HG03066 (cell line): ENCODE data around the gene SELENOW.
"Not testable (repeated sequence)": the region's sequence is repeated elsewhere in the genome, so short reads cannot be mapped to it uniquely, and the experiment has no call there.

Experiments
- ATAC-seq: cut with Tn5 transposase; IDR thresholded peaks from one replicate; pipeline ENCODE4 v1.9.1; 2021; ENCODE audit warnings: low read depth; ENCODE audit not compliant: unreplicated experiment

SELENOW gene

DNA sequence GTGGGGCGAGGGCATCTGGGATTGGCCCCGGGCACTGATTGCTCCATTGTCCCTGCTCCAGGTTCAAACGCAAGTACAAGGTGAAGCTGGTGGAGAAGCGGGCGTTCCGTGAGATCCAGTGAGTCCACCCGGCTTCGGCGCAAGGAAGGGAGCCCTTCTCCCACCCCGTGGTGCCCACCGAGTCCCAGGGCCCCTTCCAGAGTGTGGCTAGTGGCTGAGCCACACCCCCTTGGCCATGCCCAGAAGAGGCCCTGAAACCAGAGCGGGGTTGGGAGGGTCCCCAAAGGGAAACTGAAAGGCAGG lies 21.9 kb upstream of the SELENOW start:
- no peak for ATAC-seq

- no peak for ATAC-seq
These were observed 21.4 kb upstream of the SELENOW start for GRCh38 chr19:47756953-47757608.

DNA sequence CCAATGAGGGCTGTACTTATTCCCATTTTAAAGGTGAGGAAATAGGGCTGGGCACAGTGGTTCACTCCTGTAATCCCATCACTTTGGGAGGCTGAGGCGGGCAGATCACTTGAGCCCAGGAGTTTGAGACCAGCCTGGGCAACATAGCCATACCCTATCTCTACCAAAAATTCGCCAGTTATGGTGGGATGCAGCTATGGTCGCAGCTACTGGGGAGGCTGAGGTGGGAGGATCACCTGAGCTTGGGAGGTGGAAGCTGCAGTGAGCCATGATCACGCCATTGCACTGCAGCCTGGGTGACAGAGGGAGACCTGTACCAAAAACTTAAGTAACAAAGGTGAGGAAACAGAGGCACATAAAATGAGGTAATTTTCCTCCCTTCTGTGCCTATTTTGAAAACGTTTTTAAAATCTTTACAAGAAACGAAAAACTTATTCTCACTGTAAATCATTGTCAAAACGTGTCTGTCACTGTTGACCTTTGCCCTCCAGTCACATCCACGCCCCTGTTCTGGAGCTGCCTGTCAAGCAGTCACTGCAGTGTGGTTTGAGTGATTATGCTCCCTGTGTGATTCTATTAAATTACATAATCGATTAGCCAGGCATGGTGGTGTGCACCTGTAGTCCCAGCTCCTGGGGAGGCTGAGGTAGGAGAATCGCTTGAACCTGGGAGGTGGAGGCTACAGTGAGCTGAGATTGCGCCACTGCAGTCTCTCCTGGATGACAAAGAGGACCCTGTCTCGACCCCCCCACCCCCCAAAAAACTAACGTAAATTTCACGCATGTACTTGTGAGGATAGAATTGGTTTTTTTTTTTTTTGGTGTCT lies 20.7 kb upstream of the SELENOW start:
- no peak for ATAC-seq

GRCh38 chr19:47758443-47758804 lies 20.1 kb upstream of the SELENOW start:
- ATAC-seq = no peak

- ATAC-seq = no peak
These were observed 17.9 kb upstream of the SELENOW start for GRCh38 chr19:47760632-47760999.

DNA sequence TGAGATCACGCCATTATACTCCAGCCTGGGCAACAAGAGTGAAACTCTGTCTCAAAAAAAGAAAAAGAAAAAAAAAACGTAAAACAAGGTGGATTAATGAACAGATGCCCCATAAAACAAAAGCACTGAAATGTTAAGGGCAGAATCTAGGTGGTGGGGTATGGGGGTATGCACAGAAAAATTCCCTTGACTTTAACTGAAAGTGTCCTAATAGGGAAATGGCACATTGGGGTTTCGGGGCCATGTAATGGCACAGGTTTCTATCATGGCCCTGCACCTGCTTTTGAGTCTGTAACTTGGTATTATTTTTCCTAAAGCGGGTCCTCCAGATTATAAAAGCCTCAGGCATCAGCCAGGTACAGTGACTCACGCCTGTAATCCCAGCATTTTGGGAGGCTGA lies 16.9 kb upstream of the SELENOW start:
- no peak for ATAC-seq

DNA sequence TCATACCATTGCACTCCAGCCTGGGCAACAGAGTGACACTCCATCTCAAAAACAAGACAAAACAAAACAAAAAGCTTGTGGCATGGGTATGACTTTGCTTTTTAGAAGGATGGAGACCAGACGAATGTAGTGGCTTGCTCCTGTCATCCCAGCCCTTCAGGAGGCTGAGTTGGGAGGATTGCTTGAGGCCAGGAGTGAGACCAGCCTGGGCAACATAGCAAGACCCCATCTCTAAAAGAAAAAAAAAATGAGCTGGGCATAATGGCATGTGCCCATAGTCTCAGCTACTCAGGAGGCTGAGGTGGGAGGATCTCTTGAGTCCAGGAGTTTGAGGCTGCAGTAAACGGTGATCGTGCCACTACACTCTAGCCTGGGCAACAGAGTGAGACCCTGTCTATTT lies 16.4 kb upstream of the SELENOW start:
- ATAC-seq = no peak

DNA sequence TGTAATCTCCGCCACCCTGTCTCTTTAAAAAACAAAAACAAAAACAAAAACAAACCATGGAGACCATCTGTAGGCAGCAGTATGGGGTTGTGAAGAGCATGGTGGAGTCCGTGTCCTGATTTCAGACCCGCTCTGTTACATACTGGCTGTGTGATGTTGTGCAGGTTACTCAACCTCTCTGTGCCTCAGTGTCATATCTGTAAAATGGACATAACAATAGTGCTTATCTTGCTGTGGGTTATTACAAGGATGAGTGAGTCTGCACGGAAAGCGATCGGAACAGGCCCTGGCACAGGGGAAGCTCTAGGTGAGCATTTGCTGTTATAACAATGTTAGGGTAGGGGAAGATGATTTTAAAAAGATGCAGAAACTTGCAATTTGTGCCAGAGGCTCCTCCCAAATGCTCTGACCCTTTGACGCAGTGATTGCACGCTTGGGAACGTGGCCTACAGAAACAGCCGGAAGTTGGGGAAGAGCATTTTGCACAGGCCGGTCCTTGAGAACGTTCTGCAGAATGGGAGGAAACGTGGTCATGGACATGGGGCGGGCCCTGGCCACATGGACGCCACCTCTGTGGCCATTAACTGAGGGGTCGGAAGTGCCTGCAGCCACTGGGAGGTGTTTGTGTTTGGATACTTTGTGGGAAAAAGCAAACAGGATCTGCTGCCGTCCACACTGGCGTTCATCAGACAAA lies 15.7 kb upstream of the SELENOW start:
- no peak for ATAC-seq

DNA sequence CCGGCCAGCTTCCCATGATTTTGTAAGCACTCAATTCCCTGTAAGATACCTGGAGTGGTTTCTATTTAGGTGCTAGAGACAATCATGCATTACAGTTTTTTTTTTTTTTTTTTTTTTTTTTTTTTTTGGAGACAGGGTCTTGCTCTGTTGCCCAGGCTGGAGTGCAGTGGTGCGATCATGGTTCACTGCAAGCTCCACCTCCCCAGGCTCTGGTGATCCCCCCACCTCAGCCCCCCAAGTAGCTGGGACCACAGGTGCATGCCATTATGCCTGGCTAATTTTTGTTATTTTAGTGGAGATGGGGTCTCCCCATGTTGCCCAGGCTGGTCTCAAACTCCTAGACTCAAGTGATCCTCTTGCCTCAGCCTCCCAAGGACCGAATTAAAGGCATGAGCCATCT lies 13.8 kb upstream of the SELENOW start:
- ATAC-seq = not testable (repeated sequence)

GRCh38 chr19:47765523-47766358 lies 12.8 kb upstream of the SELENOW start:
- ATAC-seq = no peak

DNA sequence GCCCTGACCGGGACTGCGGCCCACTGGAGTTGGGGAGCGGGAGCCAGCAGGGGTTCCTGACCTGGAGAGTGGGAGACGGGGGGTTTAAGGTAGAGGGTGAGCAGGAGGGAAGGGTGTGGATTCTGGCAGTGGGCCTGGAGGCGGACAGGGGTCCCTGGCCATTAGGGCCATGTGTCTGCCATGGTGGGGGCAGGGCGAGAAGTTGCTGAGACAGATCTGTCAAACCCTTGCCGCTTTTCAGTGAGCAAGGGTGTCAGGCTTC lies 12.2 kb upstream of the SELENOW start:
- ATAC-seq = no peak

DNA sequence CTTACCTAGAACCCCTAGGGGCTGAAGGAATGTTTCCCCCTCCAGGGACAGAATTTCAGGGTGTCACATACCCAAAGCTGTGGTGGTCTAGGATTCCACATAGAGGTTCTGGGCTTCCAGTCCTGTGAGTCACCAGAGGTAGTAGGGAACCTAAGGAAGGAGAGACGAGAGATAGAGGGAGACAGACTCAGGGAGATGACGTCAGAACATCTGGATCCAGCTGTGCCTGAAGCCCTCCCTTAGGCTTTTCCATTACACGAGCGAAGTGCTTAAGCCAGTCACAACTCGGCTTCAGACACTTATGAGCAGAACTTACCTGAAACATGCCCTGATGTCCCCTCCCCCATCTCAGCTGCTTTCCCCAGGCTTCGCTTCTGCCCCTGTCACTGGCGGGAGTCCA lies 11.8 kb upstream of the SELENOW start:
- no peak for ATAC-seq

DNA sequence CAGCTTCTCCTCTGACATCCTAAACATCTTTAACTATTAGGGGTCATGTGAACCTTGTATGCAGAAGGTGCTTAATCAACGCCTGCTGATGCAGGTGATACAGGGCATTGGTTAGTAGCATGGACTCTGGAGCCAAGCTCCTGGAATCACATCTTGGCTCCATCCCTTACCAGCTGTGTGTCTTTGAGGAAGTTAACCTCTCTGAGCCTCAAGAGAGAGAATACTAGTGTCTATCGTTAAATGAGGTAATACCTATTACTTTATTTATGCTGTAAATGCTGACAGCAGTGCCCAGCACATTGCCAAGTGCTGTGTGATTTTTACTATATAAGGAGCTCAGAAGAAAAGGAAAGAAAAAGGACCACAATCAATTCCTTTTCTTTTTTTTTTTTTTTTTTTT lies 11.2 kb upstream of the SELENOW start:
- no peak for ATAC-seq

GRCh38 chr19:47768604-47769003 lies 9.9 kb upstream of the SELENOW start:
- no peak for ATAC-seq

DNA sequence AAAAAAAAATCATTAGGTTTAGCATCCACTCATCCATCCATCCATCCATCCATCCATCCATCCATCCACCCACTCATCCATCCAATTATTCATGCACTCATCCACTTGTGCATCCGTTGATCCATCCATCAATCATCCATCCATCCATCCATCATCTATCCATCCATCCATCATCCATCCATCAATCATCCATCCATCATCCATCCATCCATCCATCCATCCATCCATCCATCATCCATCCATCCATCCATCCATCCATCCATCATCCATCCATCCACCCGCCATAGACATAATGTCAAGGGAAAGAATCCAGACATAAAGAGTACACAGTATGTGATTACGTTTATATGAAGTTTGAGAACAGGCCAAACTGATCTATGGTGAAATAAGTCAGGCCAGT lies 9.0 kb upstream of the SELENOW start:
- no peak for ATAC-seq

DNA sequence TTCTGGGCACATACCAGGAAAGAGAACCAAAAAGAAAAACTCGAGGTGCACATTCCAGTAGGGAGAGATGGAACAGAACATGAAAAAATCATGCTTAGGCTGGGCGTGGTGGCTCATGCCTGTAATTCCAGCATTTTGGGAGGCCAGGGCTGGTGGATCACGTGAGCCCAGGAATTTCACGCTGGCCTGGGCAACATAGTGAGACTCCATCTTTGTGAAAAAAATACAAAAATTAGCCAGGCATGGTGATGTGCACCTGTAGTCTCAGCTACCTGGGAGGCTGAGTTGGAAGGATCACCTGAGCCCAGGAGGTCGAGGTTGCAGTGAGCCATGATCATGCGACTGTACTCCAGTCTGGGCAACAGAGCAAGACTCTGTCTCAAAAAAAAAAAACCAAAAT lies 7.2 kb upstream of the SELENOW start:
- not testable (repeated sequence) for ATAC-seq

- no peak for ATAC-seq
These were observed 1.9 kb upstream of the SELENOW start for GRCh38 chr19:47776568-47776967.

DNA sequence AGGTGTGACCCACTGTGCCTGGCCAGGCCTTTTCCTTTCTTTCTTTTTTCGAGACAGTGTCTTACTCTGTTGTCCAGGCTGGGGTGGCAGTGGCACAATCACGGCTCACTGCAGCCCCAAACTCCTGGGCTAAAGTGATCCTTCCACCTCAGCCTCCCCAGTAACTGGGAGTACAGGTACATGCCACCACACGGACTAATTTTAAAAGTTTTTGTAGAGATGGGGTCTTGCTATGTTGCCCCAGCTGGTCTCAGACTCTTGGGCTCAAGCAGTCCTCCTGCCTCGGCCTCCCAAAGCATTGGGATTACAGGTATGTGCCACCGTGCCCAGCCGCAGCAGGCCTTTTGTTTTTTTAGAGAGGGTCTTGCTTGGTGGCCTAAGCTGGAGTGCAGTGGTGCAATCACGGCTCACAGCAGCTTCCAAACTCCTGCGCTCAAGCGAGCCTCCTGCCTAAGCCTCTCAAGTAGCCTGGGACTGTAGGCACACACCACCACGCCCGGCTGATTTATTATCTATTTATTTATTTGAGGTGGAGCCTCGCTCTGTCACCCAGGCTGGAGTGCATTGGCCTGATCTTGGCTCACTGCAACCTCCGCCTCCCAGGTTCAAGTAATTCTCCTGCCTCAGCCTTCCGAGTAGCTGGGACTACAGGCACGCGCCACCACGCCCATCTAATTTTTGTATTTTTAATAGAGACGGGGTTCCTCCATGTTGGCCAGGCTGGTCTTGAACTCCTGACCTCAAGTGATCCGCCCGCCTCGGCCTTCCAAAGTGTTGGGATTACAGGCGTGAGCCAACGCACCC lies 1.1 kb upstream of the SELENOW start:
- not testable (repeated sequence) for ATAC-seq

- no peak for ATAC-seq
These were observed 450 bp downstream of the SELENOW start for GRCh38 chr19:47778954-47779351.

DNA sequence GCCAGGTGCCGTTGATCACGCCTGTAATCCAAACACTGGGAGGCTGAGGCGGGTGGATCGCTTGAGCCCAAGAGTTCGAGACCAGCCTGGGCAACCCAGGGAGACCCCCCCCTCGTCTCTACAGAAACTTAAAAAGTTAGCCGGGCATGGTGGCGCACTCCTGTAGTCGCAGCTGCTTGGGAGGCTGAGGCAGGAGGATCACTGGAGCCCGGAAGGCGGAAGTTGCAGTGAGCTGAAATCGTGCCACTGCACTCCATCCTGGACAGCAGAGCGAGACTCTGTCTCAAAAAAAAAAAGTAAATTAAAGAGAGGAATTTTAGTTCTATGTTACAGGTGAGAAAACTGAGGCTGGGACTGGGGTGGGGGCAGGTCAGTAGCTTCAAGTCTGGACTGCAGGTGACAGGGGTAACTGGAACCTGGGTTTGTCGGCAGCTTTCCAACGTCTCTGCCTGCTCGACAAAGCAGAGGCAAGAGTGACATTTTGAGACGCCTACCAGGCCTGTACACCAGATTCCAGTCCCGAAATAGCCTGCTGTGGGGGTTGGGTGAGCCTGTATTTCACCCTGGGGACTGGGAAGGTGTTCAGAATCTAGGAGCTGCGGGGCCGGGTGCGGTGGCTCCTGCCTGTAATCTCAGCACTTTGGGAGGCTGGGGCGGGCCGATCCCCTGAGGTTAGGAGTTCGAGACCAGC lies 1.2 kb downstream of the SELENOW start:
- ATAC-seq = no peak
